ENCODE data around the gene IGFBP5.

Gene IGFBP5

GRCh38 chr2:216659276-216659675, 36.1 kb downstream of the IGFBP5 start:
- DNase-seq: no peak
- no peak overlapping the region for H3K4me3 ChIP-seq (ENCODE audit: low read depth, low read length)
- no peak for TF ChIP-seq CTCF (IDR thresholded peaks at IDR 0.05; ENCODE audit: low read depth, low read length, missing control alignments)
- no peak overlapping the region for H3K27ac ChIP-seq
- peaks cover 20% of the 10 kb centered on the region for H3K36me3 ChIP-seq (replicated peaks)
- in situ Hi-C loops (cut with HindIII; ENCODE audit: low pct_ligation_motif_present, low sequenced_read_pairs): loop anchor here (10.0 kb wide), 1 partner anchor 144 kb away; no protein-coding TSS in a partner anchor
- H3K27me3 ChIP-seq (replicated peaks): no peaks in the 10 kb centered on the region

- no peak for TF ChIP-seq CTCF (IDR thresholded peaks at IDR 0.05; ENCODE audit: low read depth, low read length, missing control alignments)
- no peak for DNase-seq
- in situ Hi-C loops (cut with HindIII; ENCODE audit: low pct_ligation_motif_present, low sequenced_read_pairs): loop anchor here (10.0 kb wide), 1 partner anchor 144 kb away; no protein-coding TSS in a partner anchor
- no peak overlapping the region for H3K4me3 ChIP-seq (ENCODE audit: low read depth, low read length)
- no peak overlapping the region for H3K27ac ChIP-seq
- H3K36me3 ChIP-seq (replicated peaks): peaks cover 20% of the 10 kb centered on the region
- no peaks in the 10 kb centered on the region for H3K27me3 ChIP-seq (replicated peaks)
Observed at GRCh38 chr2:216658757-216659156, 36.6 kb downstream of the IGFBP5 start.

GRCh38 chr2:216657980-216658379, 37.4 kb downstream of the IGFBP5 start:
- in situ Hi-C loops (cut with HindIII; ENCODE audit: low pct_ligation_motif_present, low sequenced_read_pairs): loop anchor here (10.0 kb wide), 1 partner anchor 143 kb away; no protein-coding TSS in a partner anchor
- no peak for TF ChIP-seq CTCF (IDR thresholded peaks at IDR 0.05; ENCODE audit: low read depth, low read length, missing control alignments)
- DNase-seq: no peak
- Histone ChIP-seq H3K27me3 (replicated peaks) (no peaks in the 10 kb centered on the region), H3K4me3 (ENCODE audit: low read depth, low read length) (no peak overlapping the region), H3K36me3 (replicated peaks) (peaks cover 20% of the 10 kb centered on the region), H3K27ac (peak overlapping the region; percentile 24)

- TF ChIP-seq CTCF (IDR thresholded peaks at IDR 0.05; ENCODE audit: low read depth, low read length, missing control alignments): no peak
- DNase-seq: no peak
- Histone ChIP-seq H3K4me3 (ENCODE audit: low read depth, low read length) (no peak overlapping the region), H3K27me3 (replicated peaks) (no peaks in the 10 kb centered on the region), H3K27ac (peak overlapping the region; percentile 21), H3K36me3 (replicated peaks) (peaks cover 20% of the 10 kb centered on the region)
- in situ Hi-C loops (cut with HindIII; ENCODE audit: low pct_ligation_motif_present, low sequenced_read_pairs): loop anchor here (10.0 kb wide), 1 partner anchor 142 kb away; no protein-coding TSS in a partner anchor
Observed at GRCh38 chr2:216657086-216657855, 38.1 kb downstream of the IGFBP5 start.

GRCh38 chr2:216654528-216655052, 40.8 kb downstream of the IGFBP5 start:
- Histone ChIP-seq H3K4me3 (ENCODE audit: low read depth, low read length) (no peak overlapping the region), H3K27ac (no peak overlapping the region), H3K36me3 (replicated peaks) (peaks cover 9% of the 10 kb centered on the region), H3K27me3 (replicated peaks) (no peaks in the 10 kb centered on the region)
- DNase-seq: no peak
- in situ Hi-C loops (cut with HindIII; ENCODE audit: low pct_ligation_motif_present, low sequenced_read_pairs): loop anchor here (10.0 kb wide), 1 partner anchor 140 kb away; no protein-coding TSS in a partner anchor
- TF ChIP-seq CTCF (IDR thresholded peaks at IDR 0.05; ENCODE audit: low read depth, low read length, missing control alignments): no peak

Measured in brain microvascular endothelial cell (primary cell).